Hepatocyte (in vitro differentiated cells): ENCODE results near the gene PRODH.
"Not testable (repeated sequence)": the region's sequence is repeated elsewhere in the genome, so short reads cannot be mapped to it uniquely, and the experiment has no call there.

Source experiments
- CTCF ChIP-seq: fragments of 200-600 bp; sonication (generic); IDR thresholded peaks from 2 replicates; pipeline ENCODE4 v1.5.1; 2016; ENCODE audit warnings: antibody characterized with exemption, mild to moderate bottlenecking; ENCODE audit not compliant: poor library complexity
- EZH2 ChIP-seq: fragments of 200-600 bp; sonication (generic); IDR thresholded peaks from 2 replicates; pipeline ENCODE4 v1.6.1; 2016; ENCODE audit warnings: antibody characterized with exemption, mild to moderate bottlenecking, borderline replicate concordance
- EZH2phosphoT487 ChIP-seq: fragments of 200-600 bp; sonication (generic); IDR thresholded peaks from one replicate; pipeline ENCODE4 v1.6.1; 2018; ENCODE audit warnings: antibody characterized with exemption, mild to moderate bottlenecking, low read depth, moderate library complexity; ENCODE audit not compliant: unreplicated experiment, severe bottlenecking

DNA sequence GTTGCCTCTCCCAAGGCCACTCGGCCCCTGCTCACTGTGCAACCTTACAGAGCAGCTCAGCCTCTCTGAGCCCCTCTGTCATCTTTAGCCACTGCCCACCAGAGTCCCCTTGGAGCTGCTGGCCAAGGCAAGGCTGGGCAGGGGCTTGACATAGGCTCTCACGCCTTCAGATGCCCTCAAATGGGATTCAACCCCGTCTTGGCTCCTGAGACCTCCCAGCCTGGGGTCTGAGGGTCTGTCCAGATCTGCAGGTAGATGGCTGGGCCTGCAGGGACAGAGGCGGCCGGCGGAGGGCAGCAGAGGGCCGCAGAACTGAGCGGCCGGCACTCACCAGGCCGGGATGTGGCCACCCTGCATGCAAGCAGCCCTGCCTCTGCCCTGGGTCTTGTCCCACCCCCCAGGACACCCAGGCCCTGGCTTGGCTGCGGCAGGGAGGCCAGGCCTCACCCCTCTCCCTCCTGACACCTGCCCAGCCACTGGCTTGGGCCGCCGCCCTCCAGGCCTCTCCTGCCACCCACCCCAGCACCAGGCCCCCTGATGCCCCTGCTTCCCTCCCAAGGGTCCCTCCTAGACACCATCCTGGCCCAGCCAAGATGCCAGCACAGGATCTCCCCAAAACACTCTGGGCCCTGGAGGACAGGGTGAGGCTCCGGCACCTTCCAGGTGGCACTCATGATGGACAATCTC, 18.4 kb upstream of the PRODH start:
- peak; percentile 83 for TF ChIP-seq CTCF
- TF ChIP-seq EZH2phosphoT487, EZH2: not testable (repeated sequence)
